ENCODE measurements around the gene KRTAP10-3.
"Not testable (repeated sequence)": the region's sequence is repeated elsewhere in the genome, so short reads cannot be mapped to it uniquely, and the experiment has no call there.

Gene KRTAP10-3

GRCh38 chr21:44599264-44600029, 40.9 kb upstream of the KRTAP10-3 start:
- H3K27ac ChIP-seq = no peak overlapping the region
- peaks cover 10% of the 10 kb centered on the region for H3K4me1 ChIP-seq
- H3K4me2 ChIP-seq = no peak overlapping the region
- H3K36me3 ChIP-seq = no peaks in the 10 kb centered on the region
- H3K9ac ChIP-seq = no peak overlapping the region
- H3K4me3 ChIP-seq = no peak overlapping the region
- peaks cover 7% of the 10 kb centered on the region for H3K9me3 ChIP-seq
- H4K20me1 ChIP-seq = no peaks in the 10 kb centered on the region
- TF ChIP-seq Cebpa-rat (IDR thresholded peaks at IDR 0.05) = no peak
- H3K27me3 ChIP-seq = no peaks in the 10 kb centered on the region

DNA sequence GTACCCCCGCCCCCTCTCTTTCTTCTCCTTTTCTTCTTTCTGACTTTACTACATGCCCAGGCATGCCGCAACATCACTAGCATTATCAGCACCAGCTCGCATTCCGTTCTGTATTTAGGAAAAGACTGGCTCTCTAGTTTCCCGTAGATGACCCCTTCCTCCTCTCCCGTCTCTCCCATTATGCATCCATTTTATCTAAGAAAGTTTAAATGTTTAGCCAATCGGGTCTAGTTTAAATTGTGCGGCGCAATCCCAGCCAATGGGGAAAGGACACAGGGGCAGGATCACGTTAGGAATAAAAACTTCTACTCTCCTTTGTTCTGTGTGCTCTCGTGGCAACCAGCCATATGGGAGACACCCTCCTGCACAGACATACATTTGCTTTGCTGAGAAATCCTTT, 39.5 kb upstream of the KRTAP10-3 start:
- no peaks in the 10 kb centered on the region for H3K9me3 ChIP-seq
- H3K4me3 ChIP-seq = no peak overlapping the region
- H3K9ac ChIP-seq = no peak overlapping the region
- no peak for TF ChIP-seq Cebpa-rat (IDR thresholded peaks at IDR 0.05)
- no peak overlapping the region for H3K27ac ChIP-seq
- H3K4me1 ChIP-seq = peaks cover 24% of the 10 kb centered on the region
- no peaks in the 10 kb centered on the region for H3K36me3 ChIP-seq
- H4K20me1 ChIP-seq = no peaks in the 10 kb centered on the region
- H3K27me3 ChIP-seq = no peaks in the 10 kb centered on the region
- H3K4me2 ChIP-seq = no peak overlapping the region

DNA sequence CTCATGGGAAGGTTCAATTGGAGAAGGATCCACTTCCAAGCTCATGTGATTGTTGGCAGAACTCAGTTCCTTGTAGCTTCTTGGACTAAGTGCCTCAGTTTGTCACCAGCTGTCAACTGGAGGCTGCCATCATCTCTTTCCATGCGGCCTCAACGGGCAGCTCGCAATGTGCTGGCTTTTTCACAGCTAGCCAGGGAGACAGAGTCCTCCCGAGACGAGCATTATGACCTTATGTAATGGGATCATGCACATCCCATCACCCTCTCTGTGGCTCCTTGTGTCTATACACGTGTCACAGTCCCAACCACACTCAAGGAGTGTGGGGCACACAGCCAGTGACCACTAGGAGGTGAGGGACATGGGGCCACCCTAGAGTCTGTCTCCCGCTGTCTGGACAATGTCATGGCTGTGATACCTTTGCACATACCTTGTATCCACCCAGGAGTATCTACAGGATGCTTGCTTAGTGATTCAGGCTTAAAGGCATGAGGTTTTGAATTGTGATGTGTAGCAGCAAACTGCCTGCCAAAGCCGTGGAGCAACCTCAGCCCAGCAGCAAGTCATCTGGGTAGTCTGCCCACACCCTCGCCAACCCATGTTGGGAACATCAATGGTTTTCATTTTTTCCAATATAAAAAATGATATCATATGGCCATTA, 37.6 kb upstream of the KRTAP10-3 start:
- Histone ChIP-seq H3K4me1 (peaks cover 33% of the 10 kb centered on the region), H3K9ac (no peak overlapping the region), H3K4me2 (no peak overlapping the region), H3K4me3 (no peak overlapping the region), H3K27me3 (no peaks in the 10 kb centered on the region), H3K36me3 (no peaks in the 10 kb centered on the region), H4K20me1 (no peaks in the 10 kb centered on the region), H3K27ac (no peak overlapping the region), H3K9me3 (no peaks in the 10 kb centered on the region)
- no peak for TF ChIP-seq Cebpa-rat (IDR thresholded peaks at IDR 0.05)

DNA sequence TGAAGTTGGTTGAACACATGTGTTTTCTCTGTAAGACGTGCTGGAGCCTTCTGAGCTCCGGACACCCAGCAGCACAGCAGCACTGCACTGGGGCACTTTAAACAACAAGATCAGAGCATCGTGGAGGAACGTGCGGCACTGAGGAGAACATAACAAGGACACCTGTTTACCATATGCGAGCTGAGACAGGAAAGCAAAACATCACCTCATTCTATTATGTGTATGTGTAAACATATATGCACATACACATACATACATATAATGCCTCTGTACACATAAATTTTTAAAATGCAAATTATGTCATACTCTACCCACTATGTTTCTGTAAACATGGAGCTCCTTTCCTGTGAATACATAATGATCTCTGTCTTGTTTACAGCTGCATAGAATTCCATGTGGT, 36.9 kb upstream of the KRTAP10-3 start:
- H3K27ac ChIP-seq = no peak overlapping the region
- no peaks in the 10 kb centered on the region for H3K36me3 ChIP-seq
- peak overlapping the region; percentile 82; the same call in 1 of the 2 replicates for H3K4me2 ChIP-seq
- no peaks in the 10 kb centered on the region for H4K20me1 ChIP-seq
- TF ChIP-seq Cebpa-rat (IDR thresholded peaks at IDR 0.05) = no peak
- no peak overlapping the region for H3K4me3 ChIP-seq
- H3K9ac ChIP-seq = no peak overlapping the region
- no peaks in the 10 kb centered on the region for H3K9me3 ChIP-seq
- H3K4me1 ChIP-seq = peaks cover 33% of the 10 kb centered on the region
- H3K27me3 ChIP-seq = no peaks in the 10 kb centered on the region

DNA sequence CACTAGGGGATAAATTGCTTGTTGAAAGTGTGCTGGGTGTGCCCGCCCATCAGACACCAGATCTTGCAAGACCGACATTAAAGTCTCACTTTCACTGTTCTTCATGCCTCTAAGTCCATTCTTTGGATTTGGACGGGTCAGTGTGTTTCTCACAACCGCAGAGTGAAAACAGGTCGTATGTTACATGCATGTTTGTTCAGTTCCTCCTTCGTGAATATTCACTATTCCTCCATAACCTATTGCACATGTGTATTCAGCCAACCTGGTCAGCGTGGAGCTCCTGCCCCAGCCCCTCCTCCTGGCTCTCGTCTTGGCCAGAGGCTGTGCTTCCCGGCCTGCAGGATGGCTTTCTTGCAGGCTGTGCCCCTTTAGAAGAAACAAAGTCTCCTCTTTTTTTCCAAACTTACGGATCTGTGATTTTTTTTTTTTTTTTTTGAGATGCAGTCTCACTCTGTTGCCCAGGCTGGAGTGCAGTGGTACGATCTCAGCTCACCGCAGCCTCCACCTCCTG, 35.9 kb upstream of the KRTAP10-3 start:
- Histone ChIP-seq H3K4me1 (peaks cover 33% of the 10 kb centered on the region), H3K27ac (peak overlapping the region; percentile 61; the same call in 1 of the 2 replicates)

GRCh38 chr21:44593598-44594405, 35.2 kb upstream of the KRTAP10-3 start:
- Histone ChIP-seq H3K9me3 (no peaks in the 10 kb centered on the region), H3K27ac (peak overlapping the region; percentile 61; the same call in 1 of the 2 replicates), H3K27me3 (no peaks in the 10 kb centered on the region), H3K4me3 (no peak overlapping the region), H3K4me2 (peak overlapping the region; percentile 82), H3K36me3 (no peaks in the 10 kb centered on the region), H3K4me1 (peaks cover 33% of the 10 kb centered on the region), H4K20me1 (no peaks in the 10 kb centered on the region), H3K9ac (peak overlapping the region; percentile 17; the same call in 1 of the 2 replicates)
- no peak for TF ChIP-seq Cebpa-rat (IDR thresholded peaks at IDR 0.05)

More for the DNA sequence above, 35.9 kb upstream of the KRTAP10-3 start:
- no peak overlapping the region for H3K9ac ChIP-seq
- H3K27me3 ChIP-seq = no peaks in the 10 kb centered on the region
- no peaks in the 10 kb centered on the region for H3K9me3 ChIP-seq
- no peaks in the 10 kb centered on the region for H3K36me3 ChIP-seq
- H3K4me2 ChIP-seq = peak overlapping the region; percentile 82
- H4K20me1 ChIP-seq = no peaks in the 10 kb centered on the region
- TF ChIP-seq Cebpa-rat (IDR thresholded peaks at IDR 0.05) = no peak
- H3K4me3 ChIP-seq = no peak overlapping the region

DNA sequence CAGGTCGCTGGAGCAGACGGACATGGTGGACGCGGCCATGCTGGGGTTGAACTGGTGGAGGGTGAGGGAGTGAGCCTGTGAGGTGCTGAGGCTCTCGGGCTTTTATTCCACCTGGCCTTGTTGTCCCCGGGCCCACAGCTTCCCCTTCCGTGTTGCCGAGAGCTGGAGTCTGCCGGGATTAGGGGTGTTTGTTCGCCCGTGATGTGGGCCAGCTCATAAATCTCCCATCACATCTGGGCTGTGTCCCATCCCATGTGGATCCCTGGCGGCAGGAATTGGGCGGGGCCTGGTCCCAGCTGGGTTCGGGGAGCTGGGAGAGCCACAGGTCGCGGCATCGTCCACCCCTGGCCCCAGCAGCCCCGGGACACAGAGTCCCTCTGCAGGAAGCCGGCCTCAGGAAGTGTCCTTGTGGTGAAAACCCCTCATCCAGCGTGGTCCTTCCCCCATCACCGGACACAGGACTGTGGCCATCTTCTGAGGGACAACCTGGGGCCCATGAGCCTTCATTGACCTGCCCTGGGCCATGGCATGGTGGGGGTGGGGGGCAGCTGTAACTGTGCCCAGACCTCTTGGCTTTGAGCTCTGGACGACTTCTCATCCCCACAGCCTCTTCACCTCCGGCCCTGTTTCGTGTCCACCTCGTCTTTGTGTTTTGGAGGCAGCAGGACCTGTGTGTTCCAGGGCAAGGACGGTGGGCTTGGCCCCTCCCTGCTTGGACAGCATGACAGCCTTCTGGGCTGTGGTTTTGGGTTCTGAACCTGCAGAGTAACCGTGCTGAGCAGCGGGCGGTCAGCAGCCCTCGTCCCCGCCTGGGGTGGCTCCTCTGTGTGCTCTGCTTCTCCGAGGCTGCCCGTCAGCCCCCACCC, 34.1 kb upstream of the KRTAP10-3 start, which contains the start of gene KRTAP10-6:
Gene KRTAP10-6, minus strand, starts transcription at position 60 of the 866 bp plus-strand sequence. Its CDS starts 21 bp downstream, at position 39.
- Histone ChIP-seq H3K4me1 (peaks cover 33% of the 10 kb centered on the region), H4K20me1 (no peaks in the 10 kb centered on the region), H3K9me3 (no peaks in the 10 kb centered on the region), H3K27ac (peak within 1 kb of the TSS; percentile 61), H3K9ac (peak within 1 kb of the TSS; percentile 17; the same call in 1 of the 2 replicates), H3K4me2 (peak within 1 kb of the TSS; percentile 82), H3K27me3 (no peaks in the 10 kb centered on the region), H3K36me3 (no peaks in the 10 kb centered on the region), H3K4me3 (no peak within 1 kb of the TSS)
- no peak for TF ChIP-seq Cebpa-rat (IDR thresholded peaks at IDR 0.05)

DNA sequence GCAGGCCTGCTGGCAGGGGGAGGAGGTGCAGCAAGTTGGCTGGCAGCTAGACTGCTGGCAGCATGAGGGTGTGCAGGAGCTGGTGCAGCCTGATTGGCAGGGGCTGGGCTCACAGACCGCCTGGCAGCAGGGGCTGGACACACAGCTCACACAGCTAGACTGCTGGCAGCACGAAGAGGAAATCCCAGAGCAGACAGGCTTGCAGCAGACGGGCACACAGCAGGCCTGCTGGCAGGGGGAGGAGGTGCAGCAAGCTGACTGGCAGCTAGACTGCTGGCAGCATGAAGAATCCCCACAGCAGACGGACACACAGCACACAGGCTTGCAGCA, 33.2 kb upstream of the KRTAP10-3 start:
- H4K20me1 ChIP-seq, H3K4me3 ChIP-seq, H3K9me3 ChIP-seq, H3K4me2 ChIP-seq, H3K27ac ChIP-seq, H3K9ac ChIP-seq, H3K36me3 ChIP-seq, H3K27me3 ChIP-seq: not testable (repeated sequence)
- peaks cover 33% of the 10 kb centered on the region for H3K4me1 ChIP-seq

DNA sequence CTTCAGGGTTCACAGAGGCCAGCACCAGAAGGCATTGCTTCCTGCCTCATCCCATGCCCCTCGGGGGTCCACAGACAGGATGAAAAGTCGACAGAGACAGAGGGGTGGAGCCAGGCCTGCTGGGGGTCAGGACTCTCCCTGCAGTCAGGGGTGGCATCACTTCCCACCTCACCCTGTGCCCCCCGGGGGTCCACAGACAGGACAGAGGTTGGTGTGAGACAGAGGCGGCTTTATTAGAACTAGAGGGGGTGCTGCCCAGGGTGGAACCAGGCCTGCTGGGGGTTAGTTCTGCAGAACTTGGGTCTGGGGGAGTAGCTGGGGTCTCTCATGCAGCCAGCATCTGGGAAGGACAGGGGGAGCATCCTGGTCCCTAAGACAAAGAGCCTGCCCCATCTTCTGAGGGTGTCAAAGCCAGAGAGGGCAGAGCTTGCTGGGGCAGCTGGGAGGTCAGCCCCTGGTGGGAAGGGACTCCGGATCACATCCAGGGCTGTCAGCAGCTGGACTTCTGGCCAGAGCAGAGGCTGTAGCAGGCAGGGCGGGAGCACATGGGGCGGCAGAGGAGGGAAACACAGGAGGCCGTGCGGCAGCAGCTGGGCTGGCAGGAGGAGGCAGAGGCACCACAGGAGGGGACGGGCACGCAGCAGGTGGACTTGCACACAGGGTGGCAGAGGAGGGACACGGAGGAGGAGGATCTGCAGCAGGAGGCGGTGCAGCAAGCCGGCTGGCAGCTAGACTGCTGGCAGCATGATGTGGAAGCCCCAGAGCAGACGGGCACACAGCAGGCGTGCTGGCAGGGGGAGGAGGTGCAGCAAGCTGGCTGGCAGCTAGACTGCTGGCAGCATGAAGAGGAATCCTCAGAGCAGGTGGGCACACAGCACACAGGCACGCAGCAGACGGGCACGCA, 32.6 kb upstream of the KRTAP10-3 start:
- not testable (repeated sequence) for H4K20me1 ChIP-seq, H3K9ac ChIP-seq, H3K27ac ChIP-seq, H3K36me3 ChIP-seq, H3K4me3 ChIP-seq, H3K27me3 ChIP-seq, H3K9me3 ChIP-seq, H3K4me2 ChIP-seq
- H3K4me1 ChIP-seq = peaks cover 33% of the 10 kb centered on the region
